Measurements from ENCODE around the gene FAM135A. TPM values are rescaled to one million over a fixed set of nuclear protein-coding genes. Genes with fewer than 3 reads are reported as not detected.
"Not testable (repeated sequence)": the region's sequence is repeated elsewhere in the genome, so short reads cannot be mapped to it uniquely, and the experiment has no call there.

The FAM135A gene
- total RNA-seq, 1 donor from 2014 or later: 3.9 TPM

- DNase-seq (ENCODE audit: low spot score): no peak
- ATAC-seq: no peak
These were observed 116.7 kb downstream of the FAM135A start for GRCh38 chr6:70530023-70530422.

GRCh38 chr6:70531133-70531532, 117.8 kb downstream of the FAM135A start:
- no peak for DNase-seq (ENCODE audit: low spot score)
- no peak for ATAC-seq

- ATAC-seq (no peak), DNase-seq (ENCODE audit: low spot score) (no peak)
These were observed 124.0 kb downstream of the FAM135A start for GRCh38 chr6:70537266-70537665.

GRCh38 chr6:70538376-70538775, 125.1 kb downstream of the FAM135A start:
- no peak for DNase-seq (ENCODE audit: low spot score)
- no peak for ATAC-seq

GRCh38 chr6:70547313-70547712, 134.0 kb downstream of the FAM135A start:
- DNase-seq (ENCODE audit: low spot score): no peak
- peak; percentile 47 for ATAC-seq

GRCh38 chr6:70547905-70548304, 134.6 kb downstream of the FAM135A start:
- ATAC-seq (no peak), DNase-seq (ENCODE audit: low spot score) (no peak)

GRCh38 chr6:70549327-70549726, 136.0 kb downstream of the FAM135A start:
- DNase-seq (ENCODE audit: low spot score): no peak
- no peak for ATAC-seq

GRCh38 chr6:70551566-70551965, 138.3 kb downstream of the FAM135A start:
- ATAC-seq: peak; percentile 76
- no peak for DNase-seq (ENCODE audit: low spot score)

GRCh38 chr6:70552286-70552940, 139.1 kb downstream of the FAM135A start:
- not testable (repeated sequence) for ATAC-seq; DNase-seq (ENCODE audit: low spot score)

GRCh38 chr6:70552974-70553373, 139.7 kb downstream of the FAM135A start:
- no peak for DNase-seq (ENCODE audit: low spot score)
- no peak for ATAC-seq

GRCh38 chr6:70557998-70558397, 144.7 kb downstream of the FAM135A start:
- DNase-seq (ENCODE audit: low spot score): no peak
- no peak for ATAC-seq

GRCh38 chr6:70562401-70562800, 149.1 kb downstream of the FAM135A start:
- not testable (repeated sequence) for DNase-seq (ENCODE audit: low spot score); ATAC-seq

GRCh38 chr6:70563530-70563929, 150.2 kb downstream of the FAM135A start:
- DNase-seq (ENCODE audit: low spot score) (no peak), ATAC-seq (no peak)

GRCh38 chr6:70566751-70567382, 153.6 kb downstream of the FAM135A start, which contains the start of gene SDHAF4:
SDHAF4 (plus strand) TSS chr6:70566930; CDS start chr6:70566941, 11 bp downstream.
- peak; percentile 94 for DNase-seq (ENCODE audit: low spot score)
- ATAC-seq: peak; percentile 100

GRCh38 chr6:70574643-70575042, 161.3 kb downstream of the FAM135A start:
- no peak for ATAC-seq
- DNase-seq (ENCODE audit: low spot score): no peak

GRCh38 chr6:70575899-70576495, 162.7 kb downstream of the FAM135A start:
- DNase-seq (ENCODE audit: low spot score): no peak
- no peak for ATAC-seq

- DNase-seq (ENCODE audit: low spot score): no peak
- ATAC-seq: no peak
These were observed 172.8 kb downstream of the FAM135A start for GRCh38 chr6:70586114-70586513.

GRCh38 chr6:70590400-70590799, 177.1 kb downstream of the FAM135A start:
- DNase-seq (ENCODE audit: low spot score) (no peak), ATAC-seq (no peak)

- DNase-seq (ENCODE audit: low spot score) (no peak), ATAC-seq (no peak)
These were observed 179.2 kb downstream of the FAM135A start for GRCh38 chr6:70592391-70593117.

- DNase-seq (ENCODE audit: low spot score): no peak
- no peak for ATAC-seq
These were observed 179.8 kb downstream of the FAM135A start for GRCh38 chr6:70593118-70593486.

GRCh38 chr6:70599187-70599586, 185.9 kb downstream of the FAM135A start:
- DNase-seq (ENCODE audit: low spot score) (no peak), ATAC-seq (no peak)

- DNase-seq (ENCODE audit: low spot score): no peak
- no peak for ATAC-seq
These were observed 187.7 kb downstream of the FAM135A start for GRCh38 chr6:70601014-70601413.
